ENCODE results near the gene DUSP23.

DNA sequence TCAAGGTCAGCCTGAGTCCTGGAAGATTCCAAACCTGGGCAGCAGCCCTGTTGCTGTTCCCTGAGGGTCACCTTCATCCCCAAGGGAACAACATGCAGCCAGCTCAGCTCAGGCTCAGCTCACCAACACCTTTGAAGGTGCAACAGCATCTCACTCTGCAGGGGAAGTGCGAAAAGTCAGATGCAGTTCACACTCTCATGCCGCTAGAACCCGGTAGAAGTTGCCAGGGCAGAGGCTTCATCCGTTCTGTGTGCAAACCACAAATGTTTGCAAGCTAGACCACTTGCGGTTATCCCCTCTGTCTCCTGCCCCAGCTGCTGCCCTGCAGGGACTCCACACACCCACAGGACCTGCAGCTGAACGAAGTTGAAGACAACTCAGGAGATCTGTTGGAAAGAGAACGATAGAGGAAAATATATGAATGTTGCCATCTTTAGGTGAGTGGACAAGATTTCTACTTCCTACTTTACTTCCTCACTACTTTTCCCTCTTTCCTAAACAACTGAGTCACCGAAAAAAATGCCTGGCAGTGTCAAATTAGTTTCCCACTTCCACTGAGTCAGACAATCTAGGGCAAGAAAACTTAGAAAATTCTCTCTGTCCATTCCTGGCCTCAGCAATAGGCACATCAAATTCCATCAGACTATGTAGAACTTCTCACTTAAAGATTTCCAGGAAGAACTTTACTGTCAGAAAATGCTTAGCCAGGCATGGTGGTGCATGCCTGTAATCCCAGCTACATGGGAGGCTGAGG lies 19.6 kb downstream of the DUSP23 start:
- TF ChIP-seq CTCF (IDR thresholded peaks at IDR 0.05) (no peak), FOXP1 (CRISPR knock-in tag; IDR thresholded peaks at IDR 0.05; ENCODE audit: borderline replicate concordance) (no peak), SMAD4 (CRISPR knock-in tag; IDR thresholded peaks at IDR 0.05) (no peak), E2F4 (CRISPR knock-in tag; IDR thresholded peaks at IDR 0.05; ENCODE audit: borderline replicate concordance, low read depth) (no peak), ZNF121 (CRISPR knock-in tag; IDR thresholded peaks at IDR 0.05) (no peak), TP53 (CRISPR knock-in tag; IDR thresholded peaks at IDR 0.05) (no peak), OVOL2 (CRISPR knock-in tag; IDR thresholded peaks at IDR 0.05; ENCODE audit: borderline replicate concordance) (no peak), CREB1 (CRISPR knock-in tag; IDR thresholded peaks at IDR 0.05) (no peak), GABPB1 (CRISPR knock-in tag; IDR thresholded peaks at IDR 0.05) (no peak), SP1 (CRISPR knock-in tag; conservative IDR thresholded peaks at IDR 0.05) (no peak), ATF3 (CRISPR knock-in tag; conservative IDR thresholded peaks at IDR 0.05) (no peak), NFATC4 (CRISPR knock-in tag; IDR thresholded peaks at IDR 0.05) (no peak), IRF1 (CRISPR knock-in tag; IDR thresholded peaks at IDR 0.05) (no peak)
- TF ChIP-seq, protein P1, sequence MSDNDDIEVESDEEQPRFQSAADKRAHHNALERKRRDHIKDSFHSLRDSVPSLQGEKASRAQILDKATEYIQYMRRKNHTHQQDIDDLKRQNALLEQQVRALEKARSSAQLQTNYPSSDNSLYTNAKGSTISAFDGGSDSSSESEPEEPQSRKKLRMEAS (CRISPR knock-in tag; IDR thresholded peaks at IDR 0.05) = no peak

All from WTC11 (cell line).